ENCODE results near the gene SMIM14.
"Not testable (repeated sequence)": the region's sequence is repeated elsewhere in the genome, so short reads cannot be mapped to it uniquely, and the experiment has no call there.

Gene SMIM14

DNA sequence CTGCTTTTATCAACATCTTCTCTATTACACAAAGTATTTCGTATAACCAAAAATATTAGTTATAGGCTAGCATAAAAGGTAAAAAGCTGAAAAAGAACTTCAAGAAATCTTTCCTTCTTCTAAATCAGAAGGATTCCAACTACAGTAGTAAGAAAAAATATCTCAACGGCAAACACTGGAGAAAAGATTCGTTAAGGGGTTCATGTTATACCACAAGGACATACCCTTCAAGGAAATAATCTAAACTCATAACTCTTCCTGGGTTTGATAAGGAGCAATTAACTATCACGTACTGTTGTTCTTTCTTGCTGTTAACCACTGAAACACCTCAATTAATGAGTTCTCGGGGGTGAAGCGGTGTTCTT is 1.5 kb downstream of the SMIM14 start:
- Mint-ChIP-seq H3K4me1 (peaks cover 28% of the 10 kb centered on the region), H3K27ac (ENCODE audit: low read depth) (peak overlapping the region; percentile 90), H3K36me3 (ENCODE audit: insufficient read depth) (peaks cover 12% of the 10 kb centered on the region), H3K4me3 (peak overlapping the region; percentile 92), H3K9me3 (no peaks in the 10 kb centered on the region), H3K27me3 (no peaks in the 10 kb centered on the region)
- DNase-seq (ENCODE audit: low spot score in 2 of 2) (no peak), ATAC-seq (replicated peaks; ENCODE audit: extremely low read depth, poor library complexity, severe bottlenecking) (no peak)

DNA sequence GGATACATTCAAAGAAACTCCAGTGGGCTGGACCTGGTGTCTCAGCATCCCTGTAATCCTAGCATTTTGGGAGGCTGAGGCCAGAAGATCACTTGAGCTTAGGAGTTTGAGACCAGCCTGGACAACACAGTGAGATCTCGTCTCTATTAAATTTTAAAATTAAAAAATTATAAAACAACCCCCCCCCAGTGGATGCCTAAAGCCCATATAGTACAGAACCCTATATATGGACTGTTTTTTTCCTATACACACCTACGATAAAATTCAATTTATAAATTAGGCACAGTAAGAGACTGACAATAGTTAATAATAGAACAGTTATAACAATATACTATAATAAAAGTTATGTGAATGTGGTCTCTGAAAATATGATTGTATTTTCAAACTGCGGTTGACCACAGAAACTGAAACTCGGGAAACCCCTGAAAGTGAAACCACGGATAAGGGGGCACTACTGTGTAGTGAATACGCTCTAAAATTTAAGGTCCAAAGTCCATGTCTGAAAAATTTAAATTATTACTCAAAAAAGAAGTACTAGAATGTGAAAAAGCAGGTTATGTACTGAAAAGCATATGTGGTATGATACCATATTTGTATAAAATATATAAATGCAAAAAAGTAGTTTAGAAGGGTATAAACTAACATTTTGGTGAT is 2.0 kb downstream of the SMIM14 start:
- Mint-ChIP-seq H3K4me3 (peak overlapping the region; percentile 92), H3K27ac (ENCODE audit: low read depth) (peak overlapping the region; percentile 90), H3K4me1 (peaks cover 28% of the 10 kb centered on the region), H3K9me3 (no peaks in the 10 kb centered on the region), H3K27me3 (no peaks in the 10 kb centered on the region), H3K36me3 (ENCODE audit: insufficient read depth) (peaks cover 12% of the 10 kb centered on the region)
- ATAC-seq (replicated peaks; ENCODE audit: extremely low read depth, poor library complexity, severe bottlenecking) (no peak), DNase-seq (ENCODE audit: low spot score in 2 of 2) (no peak)

DNA sequence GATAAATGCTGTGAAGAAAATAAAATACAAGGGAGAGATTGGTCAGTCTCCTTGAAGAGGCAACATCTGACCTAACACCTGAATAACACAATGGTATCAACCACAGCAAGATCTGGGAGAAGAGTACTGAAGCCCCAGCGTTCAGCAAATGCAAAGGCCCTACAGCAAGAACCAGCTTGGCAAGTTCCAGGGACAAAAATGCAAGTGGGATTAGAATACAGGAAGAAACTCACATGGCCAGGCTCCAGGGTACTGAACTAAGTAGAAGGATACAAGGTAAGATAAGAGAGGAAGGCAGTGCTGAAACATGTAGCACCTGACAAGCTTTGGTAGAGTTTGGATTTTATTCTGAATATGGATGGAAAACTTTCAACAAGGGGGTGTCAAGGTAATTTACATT is 3.6 kb downstream of the SMIM14 start:
- Mint-ChIP-seq H3K4me3 (no peak overlapping the region), H3K4me1 (peaks cover 28% of the 10 kb centered on the region), H3K27me3 (no peaks in the 10 kb centered on the region), H3K27ac (ENCODE audit: low read depth) (peak overlapping the region; percentile 26), H3K36me3 (ENCODE audit: insufficient read depth) (peaks cover 12% of the 10 kb centered on the region), H3K9me3 (no peaks in the 10 kb centered on the region)
- DNase-seq (ENCODE audit: low spot score in 2 of 2), result no peak
- ATAC-seq (replicated peaks; ENCODE audit: extremely low read depth, poor library complexity, severe bottlenecking), result no peak

DNA sequence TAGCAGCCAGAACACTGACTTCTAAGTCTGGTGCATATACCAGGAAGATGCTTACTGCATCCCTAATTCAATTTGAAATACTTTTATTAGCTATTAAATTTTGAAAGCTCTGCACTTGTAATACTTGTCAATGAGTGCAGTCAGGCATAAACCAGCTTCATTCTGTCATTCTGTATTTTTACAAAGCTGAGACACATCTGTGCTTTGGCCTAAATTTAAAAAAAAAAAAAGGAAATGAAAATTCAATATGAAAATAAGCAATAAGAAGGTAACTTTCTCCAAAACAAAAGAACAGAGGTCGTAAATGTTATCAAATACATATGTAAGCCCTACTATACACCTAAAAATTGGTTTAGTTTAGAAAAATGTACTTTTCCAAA is 7.0 kb downstream of the SMIM14 start:
- DNase-seq (ENCODE audit: low spot score in 2 of 2) (no peak), ATAC-seq (replicated peaks; ENCODE audit: extremely low read depth, poor library complexity, severe bottlenecking) (no peak)
- Mint-ChIP-seq H3K4me1 (peaks cover 13% of the 10 kb centered on the region), H3K4me3 (no peak overlapping the region), H3K9me3 (no peaks in the 10 kb centered on the region), H3K36me3 (ENCODE audit: insufficient read depth) (no peaks in the 10 kb centered on the region), H3K27me3 (no peaks in the 10 kb centered on the region), H3K27ac (ENCODE audit: low read depth) (no peak overlapping the region)

DNA sequence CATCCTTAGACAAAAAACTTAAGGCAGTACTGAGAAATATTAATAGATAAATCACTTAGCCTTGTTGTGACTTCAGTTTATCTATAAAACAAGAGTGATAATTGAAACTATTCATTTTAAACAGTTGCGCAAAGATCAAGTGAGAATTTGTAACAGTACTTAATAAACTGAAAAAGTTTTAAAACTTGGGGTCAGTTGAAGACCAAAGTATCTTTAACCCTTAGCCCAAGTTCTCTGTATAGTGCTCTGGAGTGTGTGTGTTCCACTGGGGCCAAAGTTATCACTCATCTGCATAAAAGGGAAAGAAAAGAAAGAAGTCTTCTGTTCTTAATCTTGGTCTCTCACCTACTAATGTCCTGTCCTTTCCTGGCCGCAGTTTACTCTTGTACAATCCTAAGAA is 11.3 kb downstream of the SMIM14 start:
- Mint-ChIP-seq H3K27me3 (no peaks in the 10 kb centered on the region), H3K36me3 (ENCODE audit: insufficient read depth) (peaks cover 2% of the 10 kb centered on the region), H3K4me3 (no peak overlapping the region), H3K4me1 (no peaks in the 10 kb centered on the region), H3K27ac (ENCODE audit: low read depth) (no peak overlapping the region), H3K9me3 (no peaks in the 10 kb centered on the region)
- no peak for DNase-seq (ENCODE audit: low spot score in 2 of 2)
- ATAC-seq (replicated peaks; ENCODE audit: extremely low read depth, poor library complexity, severe bottlenecking), result no peak

DNA sequence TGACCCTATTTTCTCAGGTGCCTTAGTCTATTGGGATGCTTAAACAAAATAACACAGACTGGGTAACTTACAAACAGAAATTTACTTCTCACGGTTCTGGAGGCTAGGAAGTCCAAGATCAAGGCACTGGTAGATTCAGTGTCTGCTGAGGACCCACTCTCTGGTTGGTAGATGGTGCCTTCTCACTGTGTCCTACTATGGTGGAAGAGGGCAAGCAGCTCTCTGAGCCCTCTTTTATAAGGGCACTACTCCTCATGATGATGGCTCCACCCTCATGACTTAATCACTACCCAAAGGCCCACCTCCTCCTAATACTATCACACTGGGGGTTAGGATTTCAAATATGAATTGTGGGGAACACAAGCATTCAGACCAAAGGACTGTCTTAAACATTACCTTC is 11.8 kb downstream of the SMIM14 start:
- ATAC-seq (replicated peaks; ENCODE audit: extremely low read depth, poor library complexity, severe bottlenecking) (no peak), DNase-seq (ENCODE audit: low spot score in 2 of 2) (no peak)
- Mint-ChIP-seq H3K4me1 (no peaks in the 10 kb centered on the region), H3K9me3 (no peaks in the 10 kb centered on the region), H3K4me3 (no peak overlapping the region), H3K36me3 (ENCODE audit: insufficient read depth) (peaks cover 2% of the 10 kb centered on the region), H3K27ac (ENCODE audit: low read depth) (no peak overlapping the region), H3K27me3 (no peaks in the 10 kb centered on the region)

DNA sequence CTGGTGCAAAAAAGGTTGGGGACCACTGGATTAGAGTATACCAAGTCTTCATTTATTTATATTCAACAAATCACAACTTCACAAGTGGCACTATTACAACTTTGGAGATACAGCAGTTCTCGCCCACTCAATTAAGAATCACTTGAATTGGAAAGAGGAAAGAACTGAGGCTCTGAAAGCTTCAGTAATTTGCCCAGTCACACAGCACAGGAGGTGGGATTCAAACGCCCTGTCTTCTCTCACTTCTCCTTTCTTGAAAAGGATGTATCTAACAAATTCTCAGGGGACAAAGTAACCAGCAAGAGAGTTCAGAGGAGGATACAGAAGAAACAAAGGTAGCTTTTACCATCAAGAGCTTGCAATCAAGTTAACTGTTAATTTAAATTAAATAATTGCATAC is 12.4 kb downstream of the SMIM14 start:
- ATAC-seq (replicated peaks; ENCODE audit: extremely low read depth, poor library complexity, severe bottlenecking) (no peak), DNase-seq (ENCODE audit: low spot score in 2 of 2) (no peak)
- Mint-ChIP-seq H3K36me3 (ENCODE audit: insufficient read depth) (peaks cover 2% of the 10 kb centered on the region), H3K4me1 (no peaks in the 10 kb centered on the region), H3K9me3 (no peaks in the 10 kb centered on the region), H3K27me3 (no peaks in the 10 kb centered on the region), H3K4me3 (no peak overlapping the region), H3K27ac (ENCODE audit: low read depth) (no peak overlapping the region)

DNA sequence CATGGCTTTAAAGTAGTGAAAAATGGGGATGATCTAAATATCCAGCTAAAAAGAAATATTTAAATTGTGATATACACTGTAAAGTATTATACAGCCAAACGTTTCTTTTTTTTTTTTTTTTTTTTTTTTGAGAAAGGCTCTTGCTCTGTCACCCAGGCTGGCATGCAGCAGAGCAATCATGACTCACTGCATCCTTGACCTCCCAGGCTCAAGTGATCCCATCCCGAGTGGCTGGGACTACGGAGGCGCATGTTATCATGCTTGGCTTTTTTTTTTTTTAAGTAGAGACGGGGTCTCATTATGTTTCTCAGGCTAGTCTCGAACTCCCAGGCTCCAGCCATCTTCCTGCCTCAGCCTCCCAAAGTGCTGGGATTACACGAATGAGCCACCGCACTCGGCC is 17.1 kb downstream of the SMIM14 start:
- no peak for ATAC-seq (replicated peaks; ENCODE audit: extremely low read depth, poor library complexity, severe bottlenecking)
- Mint-ChIP-seq H3K27me3 (no peaks in the 10 kb centered on the region), H3K4me1 (no peaks in the 10 kb centered on the region), H3K4me3 (no peak overlapping the region), H3K9me3 (no peaks in the 10 kb centered on the region), H3K27ac (ENCODE audit: low read depth) (no peak overlapping the region), H3K36me3 (ENCODE audit: insufficient read depth) (peaks cover 2% of the 10 kb centered on the region)
- no peak for DNase-seq (ENCODE audit: low spot score in 2 of 2)

DNA sequence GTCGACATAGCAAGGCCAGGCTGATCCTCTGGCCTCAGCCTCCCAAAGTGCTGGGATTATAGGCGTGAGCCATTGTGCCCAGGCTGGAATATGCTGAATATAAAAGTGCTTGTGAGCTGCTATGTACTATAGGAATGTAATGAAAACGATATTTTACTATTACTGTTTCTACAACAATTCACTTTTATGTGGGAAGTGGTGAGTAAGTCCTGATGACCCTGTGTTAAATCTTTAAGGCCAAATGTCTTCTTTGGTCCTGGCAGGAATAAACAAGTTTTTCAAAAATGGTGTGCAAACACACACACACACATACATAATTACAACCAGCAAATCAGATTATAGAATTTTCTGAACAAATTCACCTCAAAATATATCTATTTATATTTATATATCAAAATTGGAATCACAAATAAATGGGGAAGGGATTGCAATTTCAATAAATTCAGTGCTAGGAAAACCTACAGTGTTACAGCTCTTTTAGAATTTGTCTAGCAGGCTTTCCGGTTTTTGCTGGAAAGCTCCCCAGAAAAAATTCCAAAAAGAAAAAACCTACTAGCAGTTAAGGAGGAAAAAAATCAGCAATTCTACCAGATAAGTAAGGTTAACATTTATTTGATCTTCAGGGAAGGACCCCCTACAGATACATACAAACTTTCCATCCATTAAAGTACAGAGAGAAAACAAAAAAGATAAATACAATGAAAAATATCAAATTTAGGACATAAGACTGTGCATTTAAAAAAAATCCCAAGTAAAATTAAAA is 17.9 kb downstream of the SMIM14 start:
- Mint-ChIP-seq H3K4me1 (no peaks in the 10 kb centered on the region), H3K4me3 (no peak overlapping the region), H3K27ac (ENCODE audit: low read depth) (no peak overlapping the region), H3K9me3 (no peaks in the 10 kb centered on the region), H3K36me3 (ENCODE audit: insufficient read depth) (peaks cover 2% of the 10 kb centered on the region), H3K27me3 (no peaks in the 10 kb centered on the region)
- no peak for DNase-seq (ENCODE audit: low spot score in 2 of 2)
- no peak for ATAC-seq (replicated peaks; ENCODE audit: extremely low read depth, poor library complexity, severe bottlenecking)

DNA sequence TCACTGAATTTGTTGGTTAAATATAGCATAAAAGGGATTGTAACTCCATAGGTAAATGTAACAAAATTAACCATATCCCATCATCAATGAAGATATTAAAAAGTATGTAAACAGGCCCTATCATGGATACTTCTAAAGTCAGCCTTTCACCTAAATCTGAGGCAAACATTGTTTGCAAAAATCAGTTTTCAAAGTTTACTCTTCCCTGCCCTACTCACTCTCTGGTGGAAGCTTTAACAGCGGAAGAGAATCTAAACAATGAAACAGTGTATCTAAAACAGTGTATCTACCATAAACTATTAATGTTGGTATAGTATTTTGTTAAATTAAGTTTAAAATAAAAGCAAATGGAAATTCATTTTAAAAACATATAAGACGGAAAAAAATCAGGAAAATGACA is 21.1 kb downstream of the SMIM14 start:
- H3K36me3 Mint-ChIP-seq (ENCODE audit: insufficient read depth), result no peaks in the 10 kb centered on the region
- no peaks in the 10 kb centered on the region for H3K4me1 Mint-ChIP-seq
- H3K9me3 Mint-ChIP-seq, result no peaks in the 10 kb centered on the region
- no peaks in the 10 kb centered on the region for H3K27me3 Mint-ChIP-seq
- ATAC-seq (replicated peaks; ENCODE audit: extremely low read depth, poor library complexity, severe bottlenecking) (no peak), DNase-seq (ENCODE audit: low spot score in 2 of 2) (no peak)
- no peak overlapping the region for H3K27ac Mint-ChIP-seq (ENCODE audit: low read depth)
- no peak overlapping the region for H3K4me3 Mint-ChIP-seq

DNA sequence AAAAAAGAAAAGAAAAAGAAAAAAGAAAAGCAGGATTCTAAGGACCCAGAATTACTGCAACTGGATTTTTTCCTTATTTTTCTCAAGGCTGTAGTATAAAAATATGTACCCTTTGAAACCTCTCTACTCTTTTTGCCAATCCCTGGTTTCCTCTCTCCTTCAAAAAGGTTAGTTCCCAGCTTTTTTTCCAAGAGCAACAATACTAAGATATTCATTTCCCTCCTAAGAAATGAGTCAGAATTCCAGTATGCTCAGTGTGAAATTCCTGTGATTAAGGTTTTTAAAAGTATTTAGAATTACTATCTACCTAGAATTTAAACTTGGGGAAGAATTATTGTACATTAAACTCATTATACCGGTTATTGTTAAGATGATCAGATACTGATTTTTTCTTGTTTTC is 22.0 kb downstream of the SMIM14 start:
- Mint-ChIP-seq H3K9me3 (no peaks in the 10 kb centered on the region), H3K27me3 (no peaks in the 10 kb centered on the region), H3K4me3 (no peak overlapping the region), H3K27ac (ENCODE audit: low read depth) (no peak overlapping the region), H3K36me3 (ENCODE audit: insufficient read depth) (no peaks in the 10 kb centered on the region), H3K4me1 (no peaks in the 10 kb centered on the region)
- DNase-seq (ENCODE audit: low spot score in 2 of 2) (no peak), ATAC-seq (replicated peaks; ENCODE audit: extremely low read depth, poor library complexity, severe bottlenecking) (no peak)

DNA sequence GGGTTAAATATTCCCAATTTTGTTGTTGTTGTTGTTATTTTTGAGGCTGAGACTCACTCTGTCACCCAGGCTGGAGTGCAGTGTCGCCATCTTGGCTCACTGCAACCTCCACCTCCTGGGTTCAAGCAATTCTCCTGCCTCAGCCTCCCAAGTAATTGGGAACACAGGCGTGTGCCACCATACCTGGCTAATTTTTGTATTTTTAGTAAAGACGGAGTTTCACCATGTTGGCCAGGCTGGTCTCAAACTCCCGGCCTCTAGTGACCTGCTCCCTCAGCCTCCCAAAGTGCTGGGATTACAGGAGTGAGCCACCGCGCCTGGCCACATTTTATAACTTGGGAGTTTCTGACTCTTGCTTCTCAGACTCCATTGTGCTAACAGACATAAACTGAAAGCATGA is 22.6 kb downstream of the SMIM14 start:
- not testable (repeated sequence) for H3K4me1 Mint-ChIP-seq; H3K27me3 Mint-ChIP-seq; H3K4me3 Mint-ChIP-seq; H3K27ac Mint-ChIP-seq (ENCODE audit: low read depth); H3K36me3 Mint-ChIP-seq (ENCODE audit: insufficient read depth); DNase-seq (ENCODE audit: low spot score in 2 of 2); ATAC-seq (replicated peaks; ENCODE audit: extremely low read depth, poor library complexity, severe bottlenecking); H3K9me3 Mint-ChIP-seq

DNA sequence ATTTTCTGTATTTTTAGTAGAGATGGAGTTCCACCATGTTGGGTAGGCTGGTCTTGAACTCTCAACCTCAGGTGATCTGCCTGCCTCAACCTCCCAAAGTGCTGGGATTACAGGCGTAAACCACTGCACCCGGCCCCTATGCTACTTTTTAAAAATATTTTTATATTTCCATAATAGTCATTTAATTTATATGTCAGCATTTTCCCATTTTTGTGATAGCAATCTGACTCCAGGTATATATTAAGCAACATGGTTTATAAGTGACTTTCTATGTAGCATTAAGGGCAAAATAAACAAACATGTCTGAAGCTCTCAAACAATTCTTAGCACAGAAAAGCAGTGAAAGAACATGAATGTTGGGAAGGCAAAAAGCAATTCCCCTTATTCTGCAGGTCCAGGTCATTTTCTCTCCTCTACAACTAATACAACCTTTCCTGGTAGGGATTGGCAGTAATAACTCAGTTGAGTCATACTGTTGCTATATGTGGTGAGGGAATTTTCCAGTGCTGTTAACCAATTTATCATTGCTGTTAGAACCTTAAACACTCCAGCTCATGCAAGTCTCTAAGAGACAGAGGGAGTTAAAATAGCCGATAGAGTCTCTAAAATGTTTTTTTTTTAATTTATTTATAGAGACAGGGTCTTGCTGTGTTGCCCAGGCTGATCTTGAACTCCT is 24.0 kb downstream of the SMIM14 start:
- Mint-ChIP-seq H3K4me3 (no peak overlapping the region), H3K9me3 (no peaks in the 10 kb centered on the region), H3K27ac (ENCODE audit: low read depth) (no peak overlapping the region), H3K27me3 (no peaks in the 10 kb centered on the region), H3K36me3 (ENCODE audit: insufficient read depth) (peaks cover 4% of the 10 kb centered on the region), H3K4me1 (no peaks in the 10 kb centered on the region)
- ATAC-seq (replicated peaks; ENCODE audit: extremely low read depth, poor library complexity, severe bottlenecking), result no peak
- DNase-seq (ENCODE audit: low spot score in 2 of 2), result no peak
